ENCODE results near the gene NTRK3.

Gene NTRK3

DNA sequence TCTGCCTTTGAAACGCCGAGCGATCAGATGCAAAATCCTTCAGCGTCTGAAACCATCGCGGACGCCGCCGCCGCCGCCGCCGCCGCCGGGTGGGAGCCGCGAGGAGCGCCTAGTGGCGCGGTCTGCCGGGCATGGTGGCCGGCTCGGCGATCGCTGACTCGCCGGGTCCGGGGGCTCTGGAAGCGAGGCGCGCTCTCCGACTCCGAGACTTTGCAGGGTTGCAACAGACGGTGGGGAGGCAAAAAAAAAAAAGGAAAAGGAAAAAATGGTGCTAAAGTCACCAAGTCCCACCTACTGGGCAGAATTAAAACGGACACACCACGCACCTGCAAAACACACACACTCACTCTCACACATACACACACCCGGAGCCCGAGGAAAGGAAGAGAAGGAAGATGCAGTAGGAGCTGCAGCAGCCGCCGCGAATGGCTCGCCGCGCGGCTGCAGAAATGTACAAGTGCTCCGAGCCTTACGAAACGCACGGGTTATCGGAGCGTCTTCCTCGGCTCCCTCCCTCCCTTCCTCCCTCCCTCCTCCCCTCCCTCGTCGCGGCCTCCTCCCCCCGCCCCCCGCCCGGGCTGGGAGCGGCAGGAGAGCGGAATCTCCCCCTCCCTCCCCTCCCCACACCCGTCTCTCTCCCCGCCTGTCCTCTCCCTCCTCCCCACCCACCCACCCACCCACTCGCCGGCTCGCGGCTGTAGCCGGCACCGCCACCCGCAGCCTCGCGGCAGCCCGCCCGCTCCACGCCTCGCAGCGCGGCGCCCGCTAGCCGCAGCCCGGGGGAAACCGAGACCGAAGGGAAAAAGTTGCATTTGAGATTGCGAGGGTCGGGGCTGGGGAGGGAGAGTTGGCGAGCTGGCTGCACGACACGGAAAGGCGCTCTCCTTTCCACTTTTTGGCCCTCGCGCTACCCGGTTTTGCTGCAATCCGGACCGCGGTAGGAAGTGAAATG lies at the start of gene NTRK3:
Gene NTRK3, minus strand, starts transcription at position 461 of the 952 bp plus-strand sequence. CDS start 586 bp downstream, outside the sequence.
- DNase-seq: no peak

DNA sequence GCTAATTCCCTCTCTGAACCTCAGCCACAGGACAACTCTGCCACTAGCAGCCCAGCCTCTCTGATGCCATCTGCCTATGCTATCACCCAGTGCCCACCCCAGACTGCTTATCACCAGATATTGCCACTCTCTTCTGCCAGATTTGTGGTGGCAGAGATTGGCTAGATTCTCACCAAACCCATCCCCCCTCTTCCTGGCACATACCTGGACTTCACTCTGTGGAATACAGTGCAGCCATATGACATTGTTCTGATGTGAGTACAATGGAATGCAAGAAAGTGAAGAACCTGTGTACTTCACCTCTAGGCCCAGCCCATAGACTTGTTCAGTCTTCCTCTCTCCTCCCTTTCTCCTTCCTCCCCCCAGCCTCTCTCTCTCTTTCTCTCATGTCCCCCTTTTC lies 46.9 kb upstream of the NTRK3 start:
- no peak for DNase-seq

DNA sequence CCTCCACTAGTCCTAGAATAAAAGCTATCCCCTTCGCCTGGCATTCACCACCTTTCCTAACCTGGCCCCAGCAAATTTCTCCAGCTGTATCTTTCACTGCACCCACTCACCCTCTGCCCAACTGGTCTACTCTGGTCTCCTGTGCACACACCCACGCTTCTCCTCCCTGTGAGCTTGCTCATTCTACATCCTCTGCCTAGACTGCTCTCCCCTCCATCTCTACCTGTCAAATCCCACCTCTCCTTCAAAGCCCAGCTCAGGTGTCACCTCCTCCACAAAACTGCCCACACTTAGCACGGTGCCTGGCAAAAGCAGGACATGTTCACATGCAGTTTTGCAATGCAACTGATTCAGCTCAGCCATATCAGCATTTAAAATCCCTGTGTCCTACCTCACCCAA lies 45.8 kb upstream of the NTRK3 start:
- no peak for DNase-seq

DNA sequence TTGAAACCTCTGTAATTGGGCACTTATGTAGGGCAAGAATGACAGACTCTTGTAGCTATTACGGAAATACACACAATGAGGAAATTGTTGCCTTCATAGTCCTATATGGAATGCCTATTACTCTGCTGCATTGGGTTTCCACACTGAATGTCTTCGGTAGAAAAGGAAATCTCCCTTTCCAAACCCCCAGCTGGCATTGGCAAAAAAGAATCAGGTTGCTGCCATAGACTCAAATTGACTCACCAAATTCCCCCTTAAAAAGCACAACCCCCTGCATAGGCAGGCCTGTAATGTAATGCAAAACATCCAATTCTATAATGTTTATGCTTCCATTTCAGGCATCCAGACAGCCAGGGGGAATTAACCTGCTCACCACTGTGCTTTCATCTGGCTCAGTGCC lies 44.8 kb upstream of the NTRK3 start:
- DNase-seq: no peak

DNA sequence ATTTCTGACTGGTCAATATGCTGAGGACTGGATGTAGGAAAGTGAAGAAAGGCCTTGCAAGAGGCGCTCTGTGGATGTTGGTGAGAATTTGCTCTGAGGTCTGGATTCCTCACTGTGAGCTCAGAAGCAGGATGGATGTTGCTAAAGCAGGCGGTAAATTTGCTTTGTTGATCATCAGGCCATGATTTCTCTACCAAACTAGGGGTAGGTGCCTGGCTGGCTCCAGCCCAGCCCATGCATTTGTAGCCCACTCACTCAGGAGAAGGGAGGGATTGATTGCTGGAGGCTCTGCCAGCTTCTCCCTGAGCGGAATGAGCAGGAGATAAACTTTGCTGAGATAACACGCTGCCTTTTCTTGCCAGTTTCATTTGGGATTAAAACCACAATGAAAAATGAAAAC lies 44.3 kb upstream of the NTRK3 start:
- no peak for DNase-seq

DNA sequence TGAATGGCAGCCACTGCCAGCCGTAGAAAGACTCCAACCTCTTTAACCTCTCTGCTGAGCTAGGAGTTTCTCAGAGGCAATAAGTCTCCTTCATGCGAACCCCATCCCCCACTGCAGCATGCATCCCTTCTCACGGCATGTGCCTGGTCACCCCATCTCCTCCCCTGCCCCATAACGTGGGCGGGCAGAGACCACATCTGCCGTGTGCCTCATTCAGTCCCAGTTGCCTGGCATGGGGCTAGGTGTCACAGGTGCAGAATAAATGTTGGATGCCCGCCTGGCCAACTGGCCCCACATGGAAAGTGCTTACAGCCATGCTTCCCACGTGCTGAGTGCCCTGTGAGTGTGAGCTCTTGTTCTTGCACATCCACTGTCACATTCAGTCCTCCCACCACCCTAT lies 43.5 kb upstream of the NTRK3 start:
- no peak for DNase-seq

DNA sequence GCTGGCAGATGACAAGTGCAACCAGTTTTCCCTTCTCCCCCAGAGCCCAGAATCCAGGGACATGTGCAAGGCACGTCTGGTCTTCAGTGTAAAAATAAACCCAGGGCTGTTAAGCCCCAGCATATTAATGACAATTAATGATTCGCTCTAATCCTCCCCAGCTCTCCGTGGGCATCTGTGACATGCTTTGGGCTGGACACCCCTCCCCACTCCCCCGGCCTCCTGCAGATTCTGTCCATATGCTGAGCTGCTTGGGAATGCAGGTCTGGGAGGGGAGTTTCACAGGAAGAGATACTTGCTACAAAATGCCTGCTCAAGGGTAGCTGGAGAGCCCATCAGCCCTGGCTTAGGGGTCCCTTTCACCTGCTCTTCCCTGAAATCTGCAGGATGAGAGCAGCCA lies 43.0 kb upstream of the NTRK3 start:
- DNase-seq: no peak

DNA sequence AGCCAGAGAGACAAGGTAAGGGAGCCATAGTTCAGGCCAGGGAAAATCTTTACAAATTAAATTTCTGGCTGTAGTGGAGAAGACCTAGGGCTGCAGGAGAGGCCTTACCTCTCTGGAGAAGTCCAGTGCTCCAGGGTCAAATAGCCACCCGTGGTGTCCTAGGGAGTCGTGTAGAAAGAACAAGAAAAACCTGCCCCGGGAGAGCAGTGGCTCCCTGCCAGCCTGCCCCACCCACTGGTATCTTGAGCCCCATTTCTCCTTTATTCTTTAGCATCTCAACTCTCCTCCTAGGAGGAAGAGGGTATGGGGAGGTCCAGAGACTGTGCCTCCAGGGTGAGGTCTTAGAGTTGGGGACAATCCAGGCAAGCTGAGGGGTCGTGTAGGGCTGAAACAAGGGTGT lies 32.1 kb upstream of the NTRK3 start:
- DNase-seq: no peak

DNA sequence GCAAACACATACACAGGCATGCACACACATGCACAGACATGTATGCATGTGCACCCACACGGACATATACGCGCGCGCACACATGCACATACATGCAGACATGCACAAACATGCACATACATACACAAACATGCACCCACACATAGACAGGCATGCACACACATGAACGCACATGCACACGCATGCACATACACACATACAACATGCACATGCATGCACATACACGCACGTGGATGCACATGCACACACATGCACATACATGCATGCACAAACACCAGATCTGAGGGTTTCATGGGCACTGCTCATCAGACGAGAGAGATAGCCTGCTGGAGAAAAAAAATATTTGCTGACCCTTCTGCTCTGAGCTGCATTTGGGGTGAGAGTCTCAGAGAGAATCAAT lies 31.7 kb upstream of the NTRK3 start:
- no peak for DNase-seq

DNA sequence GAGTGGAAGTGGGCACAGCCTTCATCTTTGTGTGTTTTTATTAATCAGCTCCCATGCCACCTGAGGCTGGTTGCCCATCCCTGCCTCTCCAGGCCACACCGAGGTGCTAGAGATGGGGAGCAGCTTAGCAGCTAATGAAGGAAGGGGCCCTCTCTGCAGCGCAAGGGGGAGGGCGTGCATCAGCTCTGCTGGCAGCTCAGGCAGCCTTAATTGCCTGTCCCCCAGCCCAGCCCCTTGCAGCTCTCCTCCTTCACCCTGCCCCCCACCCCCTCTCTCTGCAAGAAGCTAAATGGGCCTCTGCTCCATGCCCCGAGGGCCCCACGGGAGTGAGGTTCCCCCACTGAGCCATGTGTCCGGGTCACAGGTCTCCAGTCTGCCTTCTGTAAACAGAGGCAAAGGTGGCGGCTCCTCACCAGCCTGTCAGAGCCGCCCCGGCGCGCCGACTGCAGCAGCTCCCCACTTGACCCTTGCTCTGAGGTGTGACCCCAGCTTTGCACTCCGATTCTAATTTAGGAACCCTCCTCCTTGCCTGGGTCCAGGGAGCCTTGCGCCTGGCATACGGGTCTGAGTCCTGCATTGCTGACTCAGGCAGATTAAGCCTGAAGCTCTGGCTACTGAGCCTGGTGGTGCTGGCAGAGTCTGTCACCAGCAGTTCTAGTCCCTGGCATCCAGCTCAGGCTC lies 27.9 kb upstream of the NTRK3 start:
- no peak for DNase-seq

DNA sequence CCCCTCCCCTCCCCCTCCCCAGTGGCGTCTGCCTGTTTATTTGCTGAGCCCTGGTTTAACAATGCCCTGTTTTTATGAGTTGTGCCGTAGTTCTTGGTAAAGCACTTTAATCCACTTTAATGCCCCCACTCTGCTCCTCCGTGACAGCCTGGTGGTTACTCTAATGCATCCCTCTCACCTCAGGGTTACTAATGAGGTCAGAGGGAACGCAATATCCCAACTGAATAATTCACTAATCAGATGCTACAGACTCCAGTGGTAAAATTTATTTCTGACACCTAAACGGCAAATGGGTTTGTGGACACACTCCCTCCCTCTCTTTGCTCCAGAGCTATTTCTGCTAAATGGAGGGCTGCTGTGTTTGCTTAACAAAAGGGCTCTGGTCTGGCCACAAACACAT lies 26.1 kb upstream of the NTRK3 start:
- DNase-seq: no peak

DNA sequence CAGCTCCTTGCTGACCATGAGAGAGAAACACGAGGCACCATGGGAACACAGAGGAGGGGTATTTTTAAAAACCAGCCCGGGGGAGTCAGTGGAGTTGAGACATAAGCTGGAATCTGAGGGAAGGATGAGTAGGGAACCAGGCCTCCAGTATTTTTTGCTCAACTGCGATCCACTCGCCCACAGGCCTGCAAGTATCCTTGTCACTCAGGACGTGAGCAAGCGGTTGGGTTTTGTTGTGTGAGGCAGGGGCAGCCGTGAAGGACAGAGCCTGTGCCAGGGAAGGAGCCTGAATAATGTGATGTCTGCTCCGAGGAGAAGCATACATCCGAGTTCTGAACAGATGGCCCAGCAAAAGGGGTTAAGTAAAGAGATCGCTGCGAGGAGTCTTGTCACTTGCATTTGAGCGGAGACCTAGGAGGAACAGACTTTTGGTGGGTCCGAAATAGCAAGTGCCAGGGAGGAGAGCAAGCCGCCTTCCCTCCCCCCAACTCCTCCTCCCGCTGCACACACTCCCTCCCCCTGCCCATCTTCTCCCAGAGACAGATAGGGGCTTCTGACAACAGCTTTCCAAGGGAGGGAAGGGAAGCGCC lies 20.4 kb upstream of the NTRK3 start:
- DNase-seq: no peak

DNA sequence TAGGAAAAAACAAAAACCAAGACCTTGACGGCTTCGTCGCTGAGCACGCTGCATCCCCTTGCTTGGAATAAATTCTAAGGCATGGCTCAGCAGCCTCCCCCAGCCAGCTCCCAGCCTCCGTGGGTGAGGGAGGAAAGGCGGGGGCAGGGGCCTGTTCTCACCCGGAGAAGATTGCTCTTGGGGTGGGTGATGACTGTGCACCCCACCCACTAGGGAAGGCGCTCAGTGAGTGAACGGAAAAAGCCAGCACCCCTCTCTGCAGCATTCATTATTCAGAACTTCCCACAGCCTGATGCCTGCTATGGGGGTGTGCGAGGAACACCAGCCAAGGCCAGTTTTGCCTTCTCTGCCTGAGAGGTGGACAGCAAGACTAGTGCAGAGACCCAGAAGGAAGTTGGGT lies 19.3 kb upstream of the NTRK3 start:
- DNase-seq: no peak

DNA sequence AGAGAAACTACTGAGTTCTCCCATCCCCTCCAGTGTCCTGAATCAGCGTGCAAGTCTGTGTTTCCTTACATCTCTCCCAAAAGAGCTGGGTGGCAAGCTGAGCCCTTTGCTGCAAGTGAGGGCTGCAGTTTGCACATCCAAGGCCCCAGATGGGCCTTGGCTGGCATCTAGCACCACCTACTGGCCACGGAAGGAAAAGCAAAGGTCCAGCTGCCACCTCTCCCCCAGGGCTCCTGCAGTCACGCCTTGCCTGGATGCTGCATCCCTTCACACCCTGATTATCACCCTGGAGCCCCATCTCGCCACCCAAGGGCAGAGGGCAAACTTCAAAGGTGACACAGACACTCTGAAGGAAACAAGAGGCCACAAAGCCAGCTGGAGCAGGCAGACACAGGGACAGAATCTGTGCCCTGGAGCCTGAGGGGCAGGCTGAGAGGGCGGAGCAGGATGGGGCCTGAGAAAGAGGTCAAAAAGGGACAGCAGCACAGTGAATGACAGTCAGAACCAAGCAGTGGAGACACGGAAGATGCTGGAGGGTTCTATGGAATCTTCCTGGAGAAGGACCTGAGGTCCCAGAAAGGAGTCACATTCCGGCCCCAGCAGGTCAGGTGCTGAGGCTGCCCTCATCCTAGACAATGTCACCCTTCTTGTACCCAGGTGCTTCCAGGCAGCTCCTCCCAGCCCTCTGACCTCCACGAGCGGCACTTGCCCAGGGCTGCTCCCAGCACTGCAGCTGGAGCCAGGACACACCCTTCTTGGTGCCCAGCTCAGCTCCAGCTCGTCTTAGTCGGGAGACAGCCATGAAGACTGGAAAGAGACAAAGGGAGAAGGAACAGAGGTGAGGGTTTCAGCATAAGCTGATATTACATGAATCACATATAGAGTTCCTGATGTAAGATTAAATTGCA lies 18.3 kb upstream of the NTRK3 start:
- DNase-seq: peak; percentile 68

DNA sequence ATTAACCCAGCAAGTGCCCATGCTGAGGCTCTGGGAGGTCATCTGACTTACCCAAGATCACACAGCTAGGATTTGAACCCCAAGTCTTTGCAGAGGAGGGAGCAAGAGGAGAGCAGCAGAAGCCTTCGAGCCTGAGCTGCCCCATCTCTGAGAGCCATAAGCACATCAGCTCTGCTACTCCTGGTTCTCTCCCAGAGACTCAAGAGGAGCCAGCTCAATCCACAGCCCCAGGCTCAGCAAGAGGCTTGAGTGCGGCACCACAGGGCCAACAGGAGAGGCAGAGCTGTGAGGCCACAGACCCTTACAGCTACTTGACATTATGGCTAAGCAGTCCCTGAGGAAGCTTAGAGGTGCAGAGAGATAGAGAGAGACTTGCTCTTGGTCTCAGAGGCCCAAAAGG lies 15.9 kb upstream of the NTRK3 start:
- DNase-seq: no peak

DNA sequence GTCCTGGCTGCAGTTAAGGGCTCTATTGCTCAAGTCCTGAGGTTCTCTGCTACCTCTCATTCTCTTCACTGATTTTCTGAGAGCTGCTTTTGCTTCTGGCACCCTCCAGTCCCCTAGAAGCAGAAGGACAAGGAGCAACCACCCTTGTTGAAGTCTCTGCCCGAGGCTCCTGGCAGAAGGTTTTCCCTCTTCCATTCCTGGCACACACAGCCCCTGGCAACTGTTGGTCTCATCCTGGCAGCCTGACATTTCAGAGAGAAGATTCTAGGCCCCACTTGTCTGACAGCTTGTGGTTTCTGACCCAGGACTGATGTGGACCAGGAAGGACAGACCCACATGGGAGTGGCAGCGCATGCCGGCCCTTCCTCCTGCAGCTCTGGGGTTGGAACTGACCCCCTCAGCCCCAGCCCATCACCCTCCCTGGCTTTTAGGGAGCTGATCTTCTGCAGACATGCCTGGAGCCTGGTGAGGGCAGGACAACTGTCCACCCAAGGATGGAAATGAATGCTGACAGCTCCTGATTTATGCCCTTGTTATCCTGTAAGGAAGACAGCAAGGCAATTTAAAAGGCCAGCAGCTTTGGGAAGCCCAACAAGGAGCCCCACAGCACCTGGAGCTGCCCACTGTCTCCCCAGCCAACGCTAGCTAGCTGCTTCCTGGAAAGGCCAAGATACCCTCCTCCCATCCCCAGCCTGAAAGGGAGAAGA lies 13.0 kb upstream of the NTRK3 start:
- no peak for DNase-seq

DNA sequence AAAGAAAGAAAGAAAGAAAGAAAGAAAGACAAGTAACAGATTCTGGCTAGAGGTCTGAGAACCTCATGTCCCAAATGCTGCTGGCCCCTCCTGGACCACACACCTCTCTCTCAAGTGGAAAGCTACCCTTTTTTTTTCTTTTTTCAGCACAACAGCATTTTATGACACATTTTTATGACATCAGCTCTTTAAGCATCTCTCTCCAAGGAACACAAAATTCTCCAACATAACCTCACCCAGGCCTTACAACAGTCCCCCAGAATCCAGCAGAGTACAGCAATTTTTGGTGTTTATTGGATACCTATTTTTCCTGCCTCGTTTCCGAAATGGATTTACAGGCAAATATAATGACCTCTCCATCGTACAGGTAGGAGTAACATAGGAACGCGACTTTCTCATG lies 11.2 kb upstream of the NTRK3 start:
- no peak for DNase-seq

DNA sequence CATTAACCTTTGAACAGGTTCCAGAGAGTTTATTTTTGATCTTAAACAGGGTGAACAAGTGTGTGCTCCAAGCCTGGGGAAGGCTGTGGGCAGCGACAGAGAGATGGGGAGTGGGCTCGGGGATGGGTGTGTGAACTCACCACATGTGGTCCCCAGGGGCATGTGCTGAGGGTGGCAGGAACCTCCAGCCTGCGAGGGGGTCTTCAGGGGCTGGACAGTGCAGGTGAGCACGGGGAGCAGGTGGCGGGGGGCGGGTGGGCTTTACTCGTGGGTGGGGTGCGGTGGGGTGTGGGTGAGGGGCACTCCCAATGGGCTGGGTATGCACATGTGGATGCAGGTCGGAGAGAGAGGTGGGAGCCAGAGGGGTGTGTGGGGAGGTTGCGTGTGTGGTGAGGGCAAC lies 9.6 kb upstream of the NTRK3 start:
- no peak for DNase-seq

DNA sequence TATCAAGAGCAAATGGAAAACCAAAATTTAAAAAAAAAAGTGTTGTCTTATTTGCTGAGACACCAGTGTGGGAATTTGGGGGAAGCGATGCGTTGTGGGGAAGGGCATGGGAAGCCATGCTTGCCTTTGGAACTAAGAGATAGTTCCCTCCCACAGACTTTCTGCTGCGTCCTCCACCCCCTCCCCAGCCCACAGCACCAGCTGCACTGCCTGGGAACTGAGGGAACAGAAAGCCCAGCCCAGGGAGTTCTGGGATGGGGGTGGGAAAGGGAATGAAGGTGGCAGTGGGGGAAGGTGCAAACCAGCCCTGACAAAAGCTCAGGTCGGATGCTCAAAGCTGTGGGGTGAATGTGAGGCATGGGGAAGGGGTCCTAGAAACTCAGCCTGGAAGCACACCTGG lies 8.1 kb upstream of the NTRK3 start:
- DNase-seq: no peak

DNA sequence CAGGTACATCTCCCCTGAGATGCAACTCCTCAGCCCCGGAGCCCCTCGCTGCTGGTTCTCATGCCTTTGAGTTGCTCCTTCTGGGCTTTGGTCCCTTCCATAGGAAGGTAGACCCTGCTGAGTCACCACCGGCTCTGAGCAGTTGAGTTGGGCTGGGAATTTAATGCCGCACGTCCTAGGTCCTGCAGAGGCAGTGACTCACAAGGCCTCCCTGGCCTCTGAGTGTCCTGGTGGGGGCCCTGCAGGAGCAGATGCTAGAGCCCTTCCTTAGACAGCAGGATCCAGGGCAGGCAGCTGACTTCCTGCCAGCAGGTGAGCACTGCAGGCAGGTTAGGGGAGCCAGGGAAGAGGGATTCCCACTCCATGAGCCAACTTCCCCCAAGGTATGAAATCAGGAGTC lies 5.5 kb upstream of the NTRK3 start:
- no peak for DNase-seq

DNA sequence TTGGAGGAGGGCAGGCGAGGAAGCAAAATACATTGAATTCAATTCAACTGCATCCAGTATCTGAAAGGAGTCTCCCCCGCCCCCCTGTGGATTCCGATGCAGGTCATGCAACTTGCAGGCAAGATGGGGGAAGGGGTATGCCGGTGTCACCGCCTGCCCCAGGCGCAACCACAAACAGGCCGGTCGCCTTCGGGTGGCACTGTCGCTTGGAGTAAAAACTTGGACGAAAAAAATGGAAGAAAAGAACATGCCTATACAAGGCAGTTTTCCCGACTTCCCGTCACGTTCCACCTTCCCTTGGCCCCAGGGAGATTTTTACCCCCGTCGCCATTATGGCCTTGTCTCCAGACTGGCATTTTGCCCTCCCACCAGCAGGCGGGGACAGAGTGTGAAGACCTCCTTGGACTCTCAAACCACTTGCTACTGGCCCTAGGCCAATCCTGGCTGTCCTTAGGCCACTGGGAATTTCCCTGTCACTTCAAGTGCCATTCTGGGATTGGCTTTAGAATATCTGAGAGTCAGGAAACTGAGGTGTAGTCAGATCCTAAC lies 1.6 kb upstream of the NTRK3 start:
- no peak for DNase-seq

All from activated CD4-positive, CD25-positive, alpha-beta regulatory T cell treated with anti-CD3 and anti-CD28 coated beads, Interleukin-2, amount 50 U/mL, for 72 hours (primary cell).